Measurements from ENCODE around the gene PLK5. TPM values are rescaled to one million over a fixed set of nuclear protein-coding genes. Genes with fewer than 3 reads are reported as not detected.

Gene PLK5
- polyA plus RNA-seq, 1 donor from 2014 or later: 3.6 TPM

Small RNA genes within 50 kb of the gene (small RNA-seq; reads per million reads assigned to genes)
- gene AC005943.2 (0 reads per million in 3 experiments), gene RN7SL477P (0 reads per million in 3 experiments)

Other genes with a start within 250 kb of the PLK5 start
- 21.7 and 28.4 TPM in 2 replicates for gene FAM174C, start 248.5 kb upstream of the PLK5 start, polyA plus RNA-seq
- 9.8 and 10.3 TPM in 2 replicates for gene EFNA2, start 238.2 kb upstream of the PLK5 start, polyA plus RNA-seq
- 192 and 196 TPM in 2 replicates for gene NDUFS7, start 140.2 kb upstream of the PLK5 start, polyA plus RNA-seq
- gene GAMT, start 122.5 kb upstream of the PLK5 start, polyA plus RNA-seq: 32.5 and 54.1 TPM in 2 replicates
- 60.5 and 95.2 TPM in 2 replicates for gene DAZAP1, start 116.5 kb upstream of the PLK5 start, polyA plus RNA-seq
- 452 and 591 TPM in 2 replicates for gene RPS15, start 85.7 kb upstream of the PLK5 start, polyA plus RNA-seq
- gene APC2, start 74.0 kb upstream of the PLK5 start, polyA plus RNA-seq: 50.5 and 79.7 TPM in 2 replicates
- gene C19orf25, start 44.9 kb upstream of the PLK5 start, polyA plus RNA-seq: 80.2 and 108 TPM in 2 replicates
- 11.8 and 24.1 TPM in 2 replicates for gene PCSK4, start 33.7 kb upstream of the PLK5 start, polyA plus RNA-seq
- gene REEP6, start 32.9 kb upstream of the PLK5 start, polyA plus RNA-seq: 10.7 and 17.0 TPM in 2 replicates
- not detected in 2 replicates for gene ADAMTSL5, start 11.1 kb upstream of the PLK5 start, polyA plus RNA-seq
- gene MEX3D, start 44.2 kb downstream of the PLK5 start, polyA plus RNA-seq: 18.4 and 20.8 TPM in 2 replicates
- gene MBD3, start 68.8 kb downstream of the PLK5 start, polyA plus RNA-seq: 80.1 and 102 TPM in 2 replicates
- gene UQCR11, start 81.4 kb downstream of the PLK5 start, polyA plus RNA-seq: 204 and 237 TPM in 2 replicates
- gene TCF3, start 128.5 kb downstream of the PLK5 start, polyA plus RNA-seq: 31.7 and 44.9 TPM in 2 replicates
- gene ONECUT3, start 229.4 kb downstream of the PLK5 start, polyA plus RNA-seq: 0.45 and 1.6 TPM in 2 replicates